ENCODE measurements around the gene SLC9C2. TPM values are rescaled to one million over a fixed set of nuclear protein-coding genes. Genes with fewer than 3 reads are reported as not detected.
"Not testable (repeated sequence)": the region's sequence is repeated elsewhere in the genome, so short reads cannot be mapped to it uniquely, and the experiment has no call there.

Gene SLC9C2
- total RNA-seq, 1 donor from 2014 or later = 0.51 TPM

DNA sequence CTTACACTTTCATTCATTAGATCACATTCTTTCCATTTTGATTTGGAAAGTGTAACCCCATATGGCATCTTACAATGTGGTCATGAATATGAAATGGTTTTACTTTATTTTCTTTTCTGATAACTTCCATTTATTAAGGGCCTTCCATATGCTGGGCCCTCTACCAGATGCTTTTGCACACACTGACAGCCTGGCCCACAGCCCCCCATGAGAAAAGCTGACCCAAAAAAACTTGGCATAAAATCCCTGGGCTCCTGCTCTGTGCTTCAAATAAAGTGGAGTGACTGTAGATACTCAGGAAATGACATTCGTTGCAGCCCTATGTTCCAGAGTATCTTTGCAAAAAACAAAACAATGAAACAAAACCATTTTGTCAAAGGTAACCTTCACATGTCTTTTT is 76.9 kb downstream of the SLC9C2 start:
- no peak for DNase-seq (ENCODE audit: low spot score)
- no peak overlapping the region for H3K27ac Mint-ChIP-seq (ENCODE audit: unreplicated experiment)
- TF ChIP-seq, protein P1, sequence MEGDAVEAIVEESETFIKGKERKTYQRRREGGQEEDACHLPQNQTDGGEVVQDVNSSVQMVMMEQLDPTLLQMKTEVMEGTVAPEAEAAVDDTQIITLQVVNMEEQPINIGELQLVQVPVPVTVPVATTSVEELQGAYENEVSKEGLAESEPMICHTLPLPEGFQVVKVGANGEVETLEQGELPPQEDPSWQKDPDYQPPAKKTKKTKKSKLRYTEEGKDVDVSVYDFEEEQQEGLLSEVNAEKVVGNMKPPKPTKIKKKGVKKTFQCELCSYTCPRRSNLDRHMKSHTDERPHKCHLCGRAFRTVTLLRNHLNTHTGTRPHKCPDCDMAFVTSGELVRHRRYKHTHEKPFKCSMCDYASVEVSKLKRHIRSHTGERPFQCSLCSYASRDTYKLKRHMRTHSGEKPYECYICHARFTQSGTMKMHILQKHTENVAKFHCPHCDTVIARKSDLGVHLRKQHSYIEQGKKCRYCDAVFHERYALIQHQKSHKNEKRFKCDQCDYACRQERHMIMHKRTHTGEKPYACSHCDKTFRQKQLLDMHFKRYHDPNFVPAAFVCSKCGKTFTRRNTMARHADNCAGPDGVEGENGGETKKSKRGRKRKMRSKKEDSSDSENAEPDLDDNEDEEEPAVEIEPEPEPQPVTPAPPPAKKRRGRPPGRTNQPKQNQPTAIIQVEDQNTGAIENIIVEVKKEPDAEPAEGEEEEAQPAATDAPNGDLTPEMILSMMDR (IDR thresholded peaks at IDR 0.05; ENCODE audit: unreplicated experiment) = no peak
- H3K4me3 Mint-ChIP-seq (ENCODE audit: unreplicated experiment) = no peak overlapping the region
- no peaks in the 10 kb centered on the region for H3K4me1 Mint-ChIP-seq (ENCODE audit: unreplicated experiment)
- no peaks in the 10 kb centered on the region for H3K27me3 Mint-ChIP-seq (ENCODE audit: unreplicated experiment)
- H3K9me3 Mint-ChIP-seq (ENCODE audit: unreplicated experiment) = no peaks in the 10 kb centered on the region
- H3K36me3 Mint-ChIP-seq (ENCODE audit: low read depth, unreplicated experiment) = no peaks in the 10 kb centered on the region

DNA sequence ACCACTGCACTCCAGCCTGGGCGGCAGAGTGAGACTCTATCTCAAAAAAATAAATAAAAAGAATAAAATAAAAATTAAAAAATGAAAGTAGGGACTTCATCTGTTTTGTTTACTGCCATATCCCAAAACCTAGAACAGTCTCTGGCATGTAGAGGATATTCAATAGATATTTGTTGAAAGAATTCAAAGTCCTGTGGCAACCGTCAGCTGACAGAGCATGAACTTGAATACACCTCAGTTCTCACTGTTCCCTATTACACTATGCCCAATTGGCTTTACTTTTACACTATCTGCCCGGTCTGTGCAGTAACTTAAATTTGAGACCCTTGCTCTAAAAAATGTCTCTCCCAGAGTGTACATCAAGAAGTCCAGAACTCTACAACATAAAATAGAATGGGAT is 79.5 kb downstream of the SLC9C2 start:
- Mint-ChIP-seq H3K36me3 (ENCODE audit: low read depth, unreplicated experiment) (no peaks in the 10 kb centered on the region), H3K4me1 (ENCODE audit: unreplicated experiment) (peaks cover 7% of the 10 kb centered on the region), H3K27me3 (ENCODE audit: unreplicated experiment) (no peaks in the 10 kb centered on the region), H3K4me3 (ENCODE audit: unreplicated experiment) (no peak overlapping the region), H3K9me3 (ENCODE audit: unreplicated experiment) (no peaks in the 10 kb centered on the region), H3K27ac (ENCODE audit: unreplicated experiment) (no peak overlapping the region)
- no peak for DNase-seq (ENCODE audit: low spot score)
- TF ChIP-seq, protein P1 (IDR thresholded peaks at IDR 0.05; ENCODE audit: unreplicated experiment) = no peak

DNA sequence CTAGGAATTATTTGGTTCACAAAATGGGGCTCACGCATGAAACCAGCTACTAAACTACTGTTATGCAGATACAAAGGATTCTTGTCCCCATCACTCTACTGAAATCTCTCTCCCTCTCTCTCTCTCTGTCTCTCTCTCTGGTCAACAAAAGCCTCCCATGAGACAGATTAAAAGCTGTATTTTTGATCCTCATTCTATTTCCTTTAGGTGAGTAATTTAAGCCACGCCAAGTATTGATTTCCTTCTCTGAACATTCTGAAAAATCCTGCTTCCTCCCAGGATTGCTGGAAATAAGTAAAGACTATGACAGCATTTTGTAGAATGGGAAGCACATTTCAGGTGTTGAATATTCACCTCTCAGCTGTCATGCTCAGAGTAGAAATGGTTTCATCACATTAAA is 82.1 kb downstream of the SLC9C2 start:
- Mint-ChIP-seq H3K4me3 (ENCODE audit: unreplicated experiment) (no peak overlapping the region), H3K36me3 (ENCODE audit: low read depth, unreplicated experiment) (no peaks in the 10 kb centered on the region), H3K27me3 (ENCODE audit: unreplicated experiment) (no peaks in the 10 kb centered on the region), H3K4me1 (ENCODE audit: unreplicated experiment) (peaks cover 8% of the 10 kb centered on the region), H3K27ac (ENCODE audit: unreplicated experiment) (no peak overlapping the region), H3K9me3 (ENCODE audit: unreplicated experiment) (no peaks in the 10 kb centered on the region)
- TF ChIP-seq, protein P1 (IDR thresholded peaks at IDR 0.05; ENCODE audit: unreplicated experiment) = no peak
- DNase-seq (ENCODE audit: low spot score) = no peak

DNA sequence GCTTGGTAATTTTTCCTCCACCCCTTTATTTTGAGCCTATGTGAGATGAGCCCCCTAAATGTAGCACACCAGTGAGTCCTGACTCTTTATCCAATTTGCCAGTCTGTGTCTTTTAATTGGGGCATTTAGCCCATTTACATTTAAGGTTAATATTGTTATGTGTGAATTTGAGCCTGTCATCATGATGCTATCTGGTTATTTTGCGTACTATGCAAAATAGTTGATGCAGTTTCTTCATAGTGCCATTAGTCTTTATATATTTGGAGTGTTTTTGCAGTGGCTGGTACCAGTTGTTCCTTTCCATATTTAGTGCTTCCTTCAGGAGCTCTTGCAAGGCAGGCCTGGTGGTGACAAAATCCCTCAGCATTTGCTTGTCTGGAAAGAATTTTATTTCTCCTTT is 88.4 kb downstream of the SLC9C2 start:
- not testable (repeated sequence) for H3K9me3 Mint-ChIP-seq (ENCODE audit: unreplicated experiment); H3K27me3 Mint-ChIP-seq (ENCODE audit: unreplicated experiment); H3K27ac Mint-ChIP-seq (ENCODE audit: unreplicated experiment); H3K4me3 Mint-ChIP-seq (ENCODE audit: unreplicated experiment); DNase-seq (ENCODE audit: low spot score); H3K36me3 Mint-ChIP-seq (ENCODE audit: low read depth, unreplicated experiment)
- H3K4me1 Mint-ChIP-seq (ENCODE audit: unreplicated experiment) = peaks cover 15% of the 10 kb centered on the region

DNA sequence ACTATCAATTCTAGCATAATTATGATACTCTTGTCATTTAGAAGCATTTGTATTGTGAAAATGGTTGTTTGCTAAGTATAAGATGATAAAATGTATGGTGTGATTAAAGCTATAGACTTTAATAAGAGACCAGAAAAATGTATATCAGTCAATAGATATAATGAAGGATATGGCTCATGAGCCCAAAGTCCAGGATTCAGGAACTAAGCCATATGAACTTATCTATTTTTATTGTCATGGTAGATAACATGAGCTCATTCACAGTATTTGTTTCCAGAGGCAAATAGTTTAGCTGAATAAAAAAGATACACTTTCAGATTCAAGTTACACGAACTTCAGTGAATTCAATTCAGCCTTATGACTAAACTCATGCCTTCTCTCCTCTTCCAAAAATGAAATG is 93.1 kb downstream of the SLC9C2 start:
- Mint-ChIP-seq H3K4me3 (ENCODE audit: unreplicated experiment) (no peak overlapping the region), H3K36me3 (ENCODE audit: low read depth, unreplicated experiment) (no peaks in the 10 kb centered on the region), H3K9me3 (ENCODE audit: unreplicated experiment) (peaks cover 5% of the 10 kb centered on the region), H3K27ac (ENCODE audit: unreplicated experiment) (no peak overlapping the region), H3K4me1 (ENCODE audit: unreplicated experiment) (peaks cover 6% of the 10 kb centered on the region), H3K27me3 (ENCODE audit: unreplicated experiment) (peaks cover 5% of the 10 kb centered on the region)
- no peak for DNase-seq (ENCODE audit: low spot score)
- TF ChIP-seq, protein P1 (IDR thresholded peaks at IDR 0.05; ENCODE audit: unreplicated experiment) = no peak

DNA sequence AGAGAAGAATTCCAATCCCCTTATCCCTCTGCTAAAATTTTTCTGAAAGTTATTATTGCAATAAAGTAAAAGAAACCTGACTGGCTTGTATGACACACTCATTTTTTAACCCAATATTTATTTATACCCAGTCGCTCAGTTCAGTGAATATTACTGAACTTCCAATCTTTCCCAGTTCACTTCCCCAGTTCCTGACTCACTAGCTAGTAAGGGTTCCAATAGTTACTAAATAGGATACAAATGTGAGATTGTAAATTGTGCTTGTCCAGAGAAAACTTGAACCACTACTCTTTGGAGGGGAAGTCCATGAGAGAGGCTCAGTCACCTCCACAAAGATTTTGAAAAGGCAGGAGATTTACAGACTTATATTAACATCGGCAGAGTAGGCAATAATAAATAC is 94.3 kb downstream of the SLC9C2 start:
- H3K27me3 Mint-ChIP-seq (ENCODE audit: unreplicated experiment) = peaks cover 5% of the 10 kb centered on the region
- no peaks in the 10 kb centered on the region for H3K9me3 Mint-ChIP-seq (ENCODE audit: unreplicated experiment)
- peaks cover 6% of the 10 kb centered on the region for H3K4me1 Mint-ChIP-seq (ENCODE audit: unreplicated experiment)
- H3K27ac Mint-ChIP-seq (ENCODE audit: unreplicated experiment) = no peak overlapping the region
- TF ChIP-seq, protein P1 (IDR thresholded peaks at IDR 0.05; ENCODE audit: unreplicated experiment) = no peak
- no peak for DNase-seq (ENCODE audit: low spot score)
- H3K36me3 Mint-ChIP-seq (ENCODE audit: low read depth, unreplicated experiment) = no peaks in the 10 kb centered on the region
- no peak overlapping the region for H3K4me3 Mint-ChIP-seq (ENCODE audit: unreplicated experiment)
